Measurements from ENCODE around the gene TNFAIP3. TPM values are rescaled to one million over a fixed set of nuclear protein-coding genes. Genes with fewer than 3 reads are reported as not detected.
A peak's percentile ranks its signal among the peaks of the same experiment; 100 is the strongest.

Gene TNFAIP3
- total and polyA plus RNA-seq, 2 of the 4 experiments (the other 2 are of a cell fraction) = 5.0 to 14.2 TPM

DNA sequence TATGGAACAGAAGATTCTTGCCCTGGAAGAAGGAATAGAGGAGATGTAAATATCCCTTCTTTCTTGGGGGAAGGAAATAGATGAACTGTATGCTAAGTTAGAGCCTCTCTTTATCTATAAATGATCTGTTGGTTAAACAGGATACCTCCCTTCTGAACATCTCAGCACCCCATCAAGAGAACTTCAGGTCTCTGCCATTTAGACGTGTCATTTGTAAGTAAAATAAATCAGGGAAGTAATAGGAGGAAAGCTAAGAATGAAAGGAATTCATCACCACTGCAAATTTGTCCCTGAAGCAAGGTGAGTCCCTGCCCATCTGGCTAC, 42.5 kb upstream of the TNFAIP3 start:
- no peak overlapping the region for H3K23ac ChIP-seq (ENCODE audit: low read depth, low read length)
- no peak overlapping the region for H2BK15ac ChIP-seq (ENCODE audit: low read depth, low read length)
- H3K4me2 ChIP-seq (ENCODE audit: low read depth, low read length) = peak overlapping the region; percentile 60; the same call in 1 of the 2 replicates
- peaks cover 9% of the 10 kb centered on the region for H3K4me1 ChIP-seq (ENCODE audit: control insufficient read depth, insufficient read depth, low read length)
- no peaks in the 10 kb centered on the region; the same call in 1 of the 2 replicates for H3K9me3 ChIP-seq (ENCODE audit: control insufficient read depth, insufficient read depth, low read length)
- H2BK5ac ChIP-seq (ENCODE audit: low read depth, low read length, poor library complexity, severe bottlenecking) = no peak overlapping the region
- BruUV-seq (replicated peaks) = no TSS peak
- no peak overlapping the region for H3K56ac ChIP-seq (ENCODE audit: extremely low read depth, insufficient read depth, low read length)
- H2AFZ ChIP-seq (replicated peaks; ENCODE audit: low read length, poor library complexity) = peak overlapping the region; percentile 68
- peak overlapping the region; percentile 38; the same call in 1 of the 2 replicates for H2BK20ac ChIP-seq (ENCODE audit: low read depth, low read length)
- H3K79me1 ChIP-seq (ENCODE audit: low read depth in 1 of 2, low read length in 2 of 2) = no peaks in the 10 kb centered on the region
- intact Hi-C loops (cut with micrococcal nuclease) (no loop called here), in situ Hi-C loops (cut with MboI; ENCODE audit: low sequenced_read_pairs) (no loop called here), dilution Hi-C loops (cut with HindIII; ENCODE audit: low sequenced_read_pairs, unreplicated experiment) (no loop called here)
- ATAC-seq (ENCODE audit: low read depth) (no peak), DNase-seq (no peak)
- H4K91ac ChIP-seq (ENCODE audit: insufficient read depth, low read depth, low read length) = no peak overlapping the region
- peak overlapping the region; percentile 28; the same call in 1 of the 2 replicates for H2BK120ac ChIP-seq (ENCODE audit: low read depth, low read length)
- no peak overlapping the region for H3K9ac ChIP-seq (ENCODE audit: low read depth, low read length)
- no peak overlapping the region for H2AK9ac ChIP-seq (replicated peaks; ENCODE audit: low read depth, low read length, poor library complexity)
- 0 out of 2 replicates have a peak overlapping the region, but pooled peaks have one; percentile 8 for H3K14ac ChIP-seq (replicated peaks; ENCODE audit: low read depth, low read length)
- no peak overlapping the region for H3K18ac ChIP-seq (ENCODE audit: low read depth, low read length)
- H4K8ac ChIP-seq (ENCODE audit: low read depth in 2 of 2, low read length in 2 of 2) = peak overlapping the region in 1 of 2 experiments; percentile 8; a peak in 1 of 4 replicates
- no CpG with 5 or more reads among the region's 1 CpG for WGBS, 2 experiments (ENCODE audit: extremely low coverage in 2 of 2, insufficient read length in 1 of 2)
- peaks cover 2% of the 10 kb centered on the region; the same call in 1 of the 2 replicates for H3K27me3 ChIP-seq (ENCODE audit: control insufficient read depth, insufficient read depth, low read length)
- peaks cover 9% of the 10 kb centered on the region for H3K9me1 ChIP-seq (ENCODE audit: insufficient read depth, low read length)
- ChIA-PET POLR2A (ENCODE audit: unreplicated experiment) (no interaction called here), CTCF (interaction anchor here (1.0 kb wide), 1 partner anchor 8 kb away, joined by 4 read pairs; no protein-coding TSS in a partner anchor)
- no peak overlapping the region for H3K4me3 ChIP-seq (ENCODE audit: insufficient read depth, low read depth, low read length)
- TF ChIP-seq CHD1 (IDR thresholded peaks at IDR 0.05; ENCODE audit: low read depth, low read length) (no peak), RCOR1 (IDR thresholded peaks at IDR 0.05; ENCODE audit: insufficient replicate concordance, low read length) (no peak), SMC3 (IDR thresholded peaks at IDR 0.05; ENCODE audit: low read depth, low read length) (no peak), POLR2A (IDR thresholded peaks at IDR 0.05; ENCODE audit: low read depth, low read length) (no peak), RAD21 (IDR thresholded peaks at IDR 0.05; ENCODE audit: low read length) (no peak), CEBPB (IDR thresholded peaks at IDR 0.05; ENCODE audit: low read depth, low read length) (peak; percentile 33; the same call in 1 of the 2 replicates)
- TF ChIP-seq, protein P1, sequence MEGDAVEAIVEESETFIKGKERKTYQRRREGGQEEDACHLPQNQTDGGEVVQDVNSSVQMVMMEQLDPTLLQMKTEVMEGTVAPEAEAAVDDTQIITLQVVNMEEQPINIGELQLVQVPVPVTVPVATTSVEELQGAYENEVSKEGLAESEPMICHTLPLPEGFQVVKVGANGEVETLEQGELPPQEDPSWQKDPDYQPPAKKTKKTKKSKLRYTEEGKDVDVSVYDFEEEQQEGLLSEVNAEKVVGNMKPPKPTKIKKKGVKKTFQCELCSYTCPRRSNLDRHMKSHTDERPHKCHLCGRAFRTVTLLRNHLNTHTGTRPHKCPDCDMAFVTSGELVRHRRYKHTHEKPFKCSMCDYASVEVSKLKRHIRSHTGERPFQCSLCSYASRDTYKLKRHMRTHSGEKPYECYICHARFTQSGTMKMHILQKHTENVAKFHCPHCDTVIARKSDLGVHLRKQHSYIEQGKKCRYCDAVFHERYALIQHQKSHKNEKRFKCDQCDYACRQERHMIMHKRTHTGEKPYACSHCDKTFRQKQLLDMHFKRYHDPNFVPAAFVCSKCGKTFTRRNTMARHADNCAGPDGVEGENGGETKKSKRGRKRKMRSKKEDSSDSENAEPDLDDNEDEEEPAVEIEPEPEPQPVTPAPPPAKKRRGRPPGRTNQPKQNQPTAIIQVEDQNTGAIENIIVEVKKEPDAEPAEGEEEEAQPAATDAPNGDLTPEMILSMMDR (conservative IDR thresholded peaks at IDR 0.05; ENCODE audit: low read depth, low read length) = no peak
- TF ChIP-seq, protein P2, sequence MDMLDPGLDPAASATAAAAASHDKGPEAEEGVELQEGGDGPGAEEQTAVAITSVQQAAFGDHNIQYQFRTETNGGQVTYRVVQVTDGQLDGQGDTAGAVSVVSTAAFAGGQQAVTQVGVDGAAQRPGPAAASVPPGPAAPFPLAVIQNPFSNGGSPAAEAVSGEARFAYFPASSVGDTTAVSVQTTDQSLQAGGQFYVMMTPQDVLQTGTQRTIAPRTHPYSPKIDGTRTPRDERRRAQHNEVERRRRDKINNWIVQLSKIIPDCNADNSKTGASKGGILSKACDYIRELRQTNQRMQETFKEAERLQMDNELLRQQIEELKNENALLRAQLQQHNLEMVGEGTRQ (IDR thresholded peaks at IDR 0.05; ENCODE audit: low read depth, low read length) = no peak
- no peaks in the 10 kb centered on the region for H3K36me3 ChIP-seq (ENCODE audit: control insufficient read depth, insufficient read depth, low read length)
- no peak overlapping the region; the same call in 1 of the 2 replicates for H3K4ac ChIP-seq (ENCODE audit: low read depth, low read length)
- H4K20me1 ChIP-seq (ENCODE audit: insufficient read depth, low read length) = no peaks in the 10 kb centered on the region
- no peak overlapping the region for H4K5ac ChIP-seq (ENCODE audit: low read depth, low read length)
- H3K27ac ChIP-seq (ENCODE audit: insufficient read depth, low read length) = no peak overlapping the region
- H2AK5ac ChIP-seq (ENCODE audit: low read depth, low read length) = no peak overlapping the region
